GM23248 (cell line): ENCODE data around the gene DNAJB8.

Source experiments
- EZH2 ChIP-seq: fragments of 200-600 bp; sonication (generic); IDR thresholded peaks from 2 replicates; pipeline ENCODE4 v1.6.1; 2018; ENCODE audit warnings: antibody characterized with exemption, mild to moderate bottlenecking; ENCODE audit not compliant: insufficient read depth, poor library complexity, severe bottlenecking
- EZH2phosphoT487 ChIP-seq: fragments of 200-600 bp; sonication (generic); IDR thresholded peaks from 2 replicates; pipeline ENCODE4 v1.6.1; 2018; ENCODE audit warnings: antibody characterized with exemption, moderate library complexity, mild to moderate bottlenecking, low read depth; ENCODE audit not compliant: insufficient read depth

DNA sequence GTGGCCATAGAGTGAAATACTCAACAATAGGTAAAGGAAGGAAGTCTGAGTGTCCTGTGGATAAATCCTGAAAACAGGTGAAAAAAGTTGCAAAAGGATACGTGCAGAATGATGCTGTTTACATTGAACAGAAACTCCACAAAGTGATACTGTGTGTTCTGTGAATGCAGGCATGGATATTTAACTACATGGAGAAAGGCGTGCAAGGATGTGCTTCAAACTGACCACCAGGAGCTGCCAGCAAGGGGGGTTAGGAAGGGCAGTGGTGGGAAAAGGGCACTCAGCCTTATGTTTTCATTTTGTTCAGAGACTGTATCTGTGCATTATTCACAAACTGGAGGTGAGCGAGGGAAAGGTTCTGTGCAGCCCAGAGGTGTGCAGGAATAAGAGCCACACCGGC lies 47.4 kb downstream of the DNAJB8 start:
- TF ChIP-seq EZH2 = no peak
- no peak for TF ChIP-seq EZH2phosphoT487
